ENCODE measurements around the gene TWIST2. TPM values are rescaled to one million over a fixed set of nuclear protein-coding genes. Genes with fewer than 3 reads are reported as not detected.
A peak's percentile ranks its signal among the peaks of the same experiment; 100 is the strongest.

Gene TWIST2
- polyA plus RNA-seq, 3 donors, result 3.6 to 7.6 (median 5.0) TPM

- DNase-seq, result no peak
Measured at GRCh38 chr2:238916875-238917590, 69.1 kb downstream of the TWIST2 start.

GRCh38 chr2:238919307-238919706 is 71.4 kb downstream of the TWIST2 start:
- DNase-seq, result no peak

- DNase-seq, result no peak
Measured at GRCh38 chr2:238920053-238920452, 72.2 kb downstream of the TWIST2 start.

DNA sequence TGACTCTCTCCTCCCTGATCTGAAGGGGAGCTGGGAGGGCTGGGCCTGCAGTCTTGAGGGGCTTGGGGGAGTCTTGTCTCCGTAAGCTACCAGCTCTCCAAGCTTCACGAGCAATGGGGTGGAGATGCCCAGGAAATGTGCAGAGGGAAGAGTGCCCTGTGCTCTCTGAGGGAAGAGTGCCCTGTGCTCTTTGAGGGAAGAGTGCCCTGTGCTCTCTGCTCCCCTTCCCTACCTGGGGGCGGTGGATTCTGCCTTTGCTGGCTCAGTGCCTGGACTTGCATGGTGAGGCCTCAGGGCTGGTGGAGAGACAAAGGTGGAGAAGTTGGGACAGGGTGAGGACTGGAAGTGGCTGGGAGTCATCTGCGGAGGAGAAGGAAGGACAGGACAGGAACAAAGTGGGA is 72.7 kb downstream of the TWIST2 start:
- no peak for DNase-seq

- DNase-seq, result no peak
Measured at GRCh38 chr2:238921259-238921658, 73.4 kb downstream of the TWIST2 start.

- DNase-seq, result no peak
Measured at GRCh38 chr2:238921681-238922319, 73.9 kb downstream of the TWIST2 start.

GRCh38 chr2:238922435-238922834 is 74.5 kb downstream of the TWIST2 start:
- DNase-seq, result no peak

DNA sequence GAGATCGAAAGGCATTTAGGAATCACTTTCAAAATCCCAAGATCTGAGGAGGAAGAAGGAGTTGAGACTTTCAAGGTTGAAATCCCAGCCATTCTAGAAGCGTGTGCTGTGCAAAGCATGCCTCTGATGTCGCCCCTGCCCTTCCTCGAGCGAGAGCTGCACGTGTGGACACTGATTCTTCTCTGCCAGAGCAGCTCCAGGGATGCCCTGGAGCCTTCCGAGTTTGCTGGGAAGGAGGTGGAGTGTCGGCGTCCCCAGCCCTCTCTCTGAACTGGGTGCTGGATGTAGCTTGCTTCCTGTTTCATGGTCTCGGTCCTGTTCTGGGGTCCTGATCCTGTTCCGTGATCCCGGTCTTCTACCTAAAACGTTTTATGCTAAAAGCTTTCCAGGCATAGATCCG is 76.1 kb downstream of the TWIST2 start:
- no peak for DNase-seq

GRCh38 chr2:238924796-238925195 is 76.9 kb downstream of the TWIST2 start:
- DNase-seq, result no peak

GRCh38 chr2:238925281-238925680 is 77.4 kb downstream of the TWIST2 start:
- DNase-seq, result no peak

- DNase-seq, result no peak
Measured at GRCh38 chr2:238925816-238926521, 78.1 kb downstream of the TWIST2 start.

GRCh38 chr2:238926761-238927611 is 79.1 kb downstream of the TWIST2 start:
- DNase-seq, result no peak

DNA sequence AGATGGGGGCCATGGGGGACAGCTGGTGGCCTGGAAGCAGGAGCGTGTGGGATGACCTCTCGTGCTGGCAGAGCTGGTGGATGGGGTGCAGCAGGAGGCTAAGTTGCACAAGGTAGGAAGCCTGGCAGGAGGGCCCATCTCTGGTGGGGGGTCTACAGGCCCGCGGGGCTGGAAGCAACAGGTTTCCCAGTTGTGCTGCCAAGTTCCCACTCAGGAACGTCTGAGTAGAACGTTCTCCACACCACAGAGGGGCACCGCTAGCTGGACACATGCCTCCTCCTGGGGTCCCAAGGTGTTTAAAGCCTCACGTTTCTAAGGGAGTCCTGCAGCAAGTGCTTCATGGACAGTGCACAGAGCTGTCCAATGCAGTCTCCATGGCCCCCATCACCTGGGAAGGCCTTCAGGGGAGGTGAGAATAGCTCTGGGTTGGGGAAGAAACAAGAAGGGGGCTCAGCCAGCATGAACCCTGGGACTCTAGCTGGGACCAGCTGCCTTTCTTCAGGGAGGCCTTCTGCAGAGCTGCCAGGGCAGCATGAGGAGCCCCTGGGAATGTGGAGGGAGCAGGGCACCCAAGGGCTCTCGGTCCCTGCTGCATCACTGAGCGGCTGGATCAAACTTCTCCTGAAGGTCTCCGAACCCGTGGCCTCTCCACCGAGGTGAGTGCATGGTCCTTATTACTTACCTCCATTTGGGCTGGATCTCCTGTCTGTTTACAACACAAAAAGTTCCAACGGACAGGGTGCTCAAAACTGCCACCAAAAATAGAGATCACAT is 80.0 kb downstream of the TWIST2 start:
- DNase-seq, result no peak

GRCh38 chr2:238928520-238929241 is 80.8 kb downstream of the TWIST2 start:
- no peak for DNase-seq

GRCh38 chr2:238929242-238930081 is 81.6 kb downstream of the TWIST2 start:
- DNase-seq, result peak; percentile 80

GRCh38 chr2:238930216-238930615 is 82.3 kb downstream of the TWIST2 start:
- no peak for DNase-seq

GRCh38 chr2:238936162-238937052 is 88.5 kb downstream of the TWIST2 start:
- DNase-seq, result no peak

DNA sequence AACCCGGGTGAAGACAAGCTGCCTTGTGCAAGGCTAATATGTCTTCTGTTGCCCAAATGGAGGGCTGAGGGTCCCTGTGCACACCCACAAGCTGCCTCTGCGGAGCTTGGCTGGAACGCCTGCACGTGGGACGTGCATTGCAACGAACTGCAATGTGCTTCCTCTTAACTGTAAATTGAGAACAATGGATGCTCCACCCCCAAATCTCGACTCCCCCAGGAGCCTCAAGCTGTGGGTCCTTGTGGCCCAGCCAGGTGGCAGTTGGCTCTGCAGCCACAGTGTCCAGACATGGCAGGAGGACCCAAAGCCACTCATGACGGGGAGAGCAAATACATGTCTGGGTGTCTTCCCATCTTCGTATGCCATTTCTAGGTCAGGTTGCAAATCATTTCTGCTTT is 90.1 kb downstream of the TWIST2 start:
- DNase-seq, result no peak

Measured in renal pelvis (tissue), 4 donors.